HG03460 (cell line): ENCODE data around the gene WDR70.
"Not testable (repeated sequence)": the region's sequence is repeated elsewhere in the genome, so short reads cannot be mapped to it uniquely, and the experiment has no call there.

Experiments used
- ATAC-seq: cut with Tn5 transposase; IDR thresholded peaks from one replicate; pipeline ENCODE4 v1.9.1; 2021; ENCODE audit not compliant: unreplicated experiment

Gene WDR70

GRCh38 chr5:37568018-37568753, 189.1 kb downstream of the WDR70 start:
- ATAC-seq = no peak

DNA sequence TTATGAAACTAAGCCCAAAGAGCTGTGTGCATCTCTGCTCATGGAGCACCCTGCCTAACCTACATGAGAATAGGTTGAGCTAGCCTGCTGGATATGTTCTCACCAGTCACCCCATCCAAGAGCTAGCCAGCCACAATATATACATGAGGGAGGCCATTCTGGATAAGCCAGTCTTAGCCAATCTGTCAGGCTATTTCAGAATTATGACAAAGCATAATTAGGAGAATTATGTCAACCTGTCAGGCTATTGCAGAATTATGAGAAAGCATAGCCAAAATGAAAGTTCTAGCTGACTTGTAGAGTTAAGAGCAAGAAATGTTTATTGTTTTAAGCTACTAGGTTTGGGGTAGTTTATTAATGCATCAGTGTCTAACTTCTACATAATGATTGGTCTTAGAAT, 189.8 kb downstream of the WDR70 start:
- no peak for ATAC-seq

- ATAC-seq = no peak
These were observed 190.3 kb downstream of the WDR70 start for GRCh38 chr5:37569466-37569865.

GRCh38 chr5:37570597-37570996, 191.5 kb downstream of the WDR70 start:
- ATAC-seq = no peak

GRCh38 chr5:37571985-37572384, 192.9 kb downstream of the WDR70 start:
- no peak for ATAC-seq

DNA sequence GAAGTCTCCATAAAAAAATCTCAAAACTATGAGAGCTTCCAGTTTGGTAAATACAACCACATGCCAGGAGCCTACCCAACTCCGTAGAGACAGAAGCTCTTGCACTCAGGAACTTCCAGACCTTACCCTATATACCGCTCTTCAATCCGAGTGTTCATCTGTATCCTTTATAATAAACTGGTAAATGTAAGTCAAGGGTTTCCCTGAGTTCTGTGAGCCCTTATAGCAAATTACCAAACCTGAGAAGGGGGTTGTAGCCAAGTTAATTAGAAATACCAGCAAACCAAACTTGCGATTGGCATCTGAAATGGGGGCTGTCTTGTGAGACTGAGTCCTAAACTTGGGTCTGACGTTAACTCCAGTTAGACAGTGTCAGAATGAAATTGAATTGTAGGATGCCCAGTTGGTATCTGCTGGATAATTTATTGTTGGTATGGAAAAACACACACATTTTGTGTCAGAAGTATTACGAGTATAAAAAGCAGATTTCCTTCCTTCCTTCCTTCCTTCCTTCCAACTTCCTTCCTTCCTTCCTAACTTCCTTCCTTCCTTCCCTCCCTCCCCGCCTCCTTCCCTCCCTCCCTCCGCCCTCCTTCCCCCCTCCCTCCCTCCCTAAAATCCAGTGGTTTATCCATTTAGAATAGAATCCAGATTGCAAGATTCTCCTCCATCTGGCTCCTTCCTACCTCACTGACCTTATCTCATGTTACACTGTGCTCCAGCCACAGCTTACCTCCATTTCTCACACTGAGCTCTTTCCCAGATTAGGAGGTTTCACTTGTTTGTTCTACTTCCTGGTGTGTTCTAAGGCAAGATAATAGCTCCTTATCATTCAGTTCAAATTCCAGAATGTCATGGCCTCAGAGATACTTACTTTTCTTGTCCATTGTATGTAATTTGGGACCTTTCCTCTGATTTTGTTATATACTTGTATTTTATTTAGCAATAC, 196.7 kb downstream of the WDR70 start:
- ATAC-seq = no peak

- ATAC-seq = no peak
These were observed 197.4 kb downstream of the WDR70 start for GRCh38 chr5:37576552-37576951.

- no peak for ATAC-seq
These were observed 199.1 kb downstream of the WDR70 start for GRCh38 chr5:37578176-37578575.

- ATAC-seq = no peak
These were observed 201.0 kb downstream of the WDR70 start for GRCh38 chr5:37580106-37580505.

GRCh38 chr5:37582202-37582601, 203.1 kb downstream of the WDR70 start:
- no peak for ATAC-seq

GRCh38 chr5:37593292-37593691, 214.2 kb downstream of the WDR70 start:
- ATAC-seq = not testable (repeated sequence)

DNA sequence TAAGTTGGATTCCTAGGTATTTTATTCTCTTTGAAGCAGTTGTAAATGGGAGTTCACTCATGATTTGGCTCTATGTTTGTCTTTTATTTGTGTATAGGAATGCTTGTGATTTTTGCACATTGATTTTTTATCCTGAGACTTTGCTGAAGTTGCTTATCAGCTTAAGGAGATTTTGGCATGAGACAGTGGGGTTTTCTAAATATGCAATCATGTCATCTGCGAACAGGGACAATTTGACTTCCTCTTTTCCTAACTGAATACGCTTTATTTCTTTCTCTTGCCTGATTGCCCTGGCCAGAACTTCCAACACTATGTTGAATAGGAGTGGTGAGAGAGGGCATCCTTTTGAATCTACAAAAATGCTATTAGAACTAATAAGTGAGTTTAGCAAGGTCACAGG, 215.7 kb downstream of the WDR70 start:
- not testable (repeated sequence) for ATAC-seq

GRCh38 chr5:37598733-37599132, 219.6 kb downstream of the WDR70 start:
- ATAC-seq = no peak

DNA sequence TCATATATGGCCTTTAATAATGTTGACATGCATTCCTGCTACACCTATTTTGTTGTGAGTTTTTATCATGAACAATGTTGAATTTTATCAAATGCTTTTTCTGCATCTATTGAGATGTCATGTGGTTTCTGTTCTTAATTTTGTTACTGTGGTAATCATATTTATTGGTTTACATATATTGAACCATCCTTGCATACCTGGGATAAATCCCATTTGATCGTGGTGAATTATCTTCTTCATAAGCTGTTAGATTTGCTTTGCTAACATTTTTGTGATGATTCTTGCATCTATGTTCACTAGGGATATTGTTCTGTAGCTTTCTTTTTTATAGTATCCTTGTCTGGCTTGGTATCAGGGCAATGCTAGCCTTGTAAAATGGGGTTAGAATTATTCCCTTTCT, 222.0 kb downstream of the WDR70 start:
- no peak for ATAC-seq

DNA sequence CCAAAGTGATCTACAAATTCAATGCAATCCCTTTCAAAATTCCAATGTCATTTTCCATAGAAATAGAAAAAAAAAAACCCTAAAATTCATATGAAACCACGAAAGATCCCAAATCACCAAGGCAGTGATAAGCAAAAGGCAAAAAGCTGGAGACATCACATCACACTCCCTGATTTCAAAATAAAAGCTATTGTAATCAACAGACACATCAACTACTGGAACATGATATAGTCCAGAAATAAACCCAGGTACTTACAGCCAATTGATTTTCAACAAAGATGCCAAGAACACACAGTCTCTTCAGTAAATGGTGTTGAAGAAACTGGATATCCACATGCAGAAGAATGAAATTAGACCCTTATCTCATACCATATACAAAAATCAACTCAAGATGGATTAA, 224.0 kb downstream of the WDR70 start:
- no peak for ATAC-seq

DNA sequence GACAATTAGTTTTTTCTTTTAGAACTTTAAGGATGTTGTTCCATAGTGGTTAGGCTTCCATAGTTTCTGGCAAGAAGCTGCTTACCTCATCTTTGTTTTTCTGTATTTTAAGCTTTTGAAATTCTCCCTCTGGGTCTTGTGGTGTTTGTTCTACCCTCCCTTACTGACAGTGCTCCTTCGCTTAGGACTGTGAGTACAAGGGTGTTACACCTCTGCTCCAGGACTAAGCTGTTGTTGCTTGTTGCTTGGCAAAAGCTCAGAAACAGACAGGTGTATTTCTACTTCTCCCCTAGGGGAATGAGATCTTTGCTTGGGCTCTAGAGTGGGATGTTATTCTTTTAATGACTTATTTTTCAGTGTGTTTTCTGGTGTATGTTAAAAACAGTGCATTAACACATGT, 225.2 kb downstream of the WDR70 start:
- no peak for ATAC-seq

DNA sequence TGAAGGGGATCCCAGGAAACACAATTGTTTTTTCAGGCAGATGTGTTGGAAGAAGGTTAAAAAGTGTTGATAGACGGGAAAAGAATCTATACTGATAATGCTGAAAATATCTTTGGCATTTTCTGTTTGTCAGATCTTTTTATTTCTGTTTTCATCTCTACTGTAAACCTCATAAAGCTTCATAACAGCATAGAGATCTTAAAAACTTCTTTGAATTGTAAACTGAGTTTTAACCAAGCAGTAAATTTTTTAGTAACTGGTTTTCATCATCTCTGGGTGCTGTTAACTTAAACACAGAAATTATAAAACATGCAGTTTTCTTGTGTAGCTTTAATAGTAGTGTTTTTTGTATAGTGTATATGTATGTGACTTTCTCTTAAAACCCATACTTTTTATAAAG, 227.0 kb downstream of the WDR70 start:
- ATAC-seq = no peak

GRCh38 chr5:37606632-37607248, 227.6 kb downstream of the WDR70 start:
- ATAC-seq = no peak

- no peak for ATAC-seq
These were observed 236.1 kb downstream of the WDR70 start for GRCh38 chr5:37615184-37615583.

- ATAC-seq = no peak
These were observed 240.2 kb downstream of the WDR70 start for GRCh38 chr5:37619353-37619752.

DNA sequence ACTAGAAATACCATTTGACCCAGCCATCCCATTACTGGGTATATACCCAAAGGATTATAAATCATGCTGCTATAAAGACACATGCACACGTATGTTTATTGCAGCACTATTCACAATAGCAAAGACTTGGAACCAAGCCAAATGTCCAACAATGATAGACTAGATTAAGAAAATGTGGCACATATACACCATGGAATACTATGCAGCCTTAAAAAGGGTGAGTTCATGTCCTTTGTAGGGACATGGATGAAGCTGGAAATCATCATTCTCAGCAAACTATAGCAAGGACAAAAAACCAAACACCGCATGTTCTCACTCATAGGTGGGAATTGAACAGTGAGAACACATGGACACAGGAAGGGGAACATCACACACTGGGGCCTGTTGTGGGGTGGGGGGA, 243.2 kb downstream of the WDR70 start:
- ATAC-seq = not testable (repeated sequence)

- ATAC-seq = no peak
These were observed 247.1 kb downstream of the WDR70 start for GRCh38 chr5:37626266-37626665.
